Stimulated activated CD8-positive, alpha-beta memory T cell treated with anti-CD3 and anti-CD28 coated beads, Interleukin-7, amount 100 ng/mL, for 24 hours (primary cell): ENCODE results near the gene PTBP2.

Source experiments
- DNase-seq: peaks from one replicate; pipeline ENCODE4 v3.0.0-alpha.2; 2020; ENCODE audit warnings: low read depth

PTBP2 gene, protein sequence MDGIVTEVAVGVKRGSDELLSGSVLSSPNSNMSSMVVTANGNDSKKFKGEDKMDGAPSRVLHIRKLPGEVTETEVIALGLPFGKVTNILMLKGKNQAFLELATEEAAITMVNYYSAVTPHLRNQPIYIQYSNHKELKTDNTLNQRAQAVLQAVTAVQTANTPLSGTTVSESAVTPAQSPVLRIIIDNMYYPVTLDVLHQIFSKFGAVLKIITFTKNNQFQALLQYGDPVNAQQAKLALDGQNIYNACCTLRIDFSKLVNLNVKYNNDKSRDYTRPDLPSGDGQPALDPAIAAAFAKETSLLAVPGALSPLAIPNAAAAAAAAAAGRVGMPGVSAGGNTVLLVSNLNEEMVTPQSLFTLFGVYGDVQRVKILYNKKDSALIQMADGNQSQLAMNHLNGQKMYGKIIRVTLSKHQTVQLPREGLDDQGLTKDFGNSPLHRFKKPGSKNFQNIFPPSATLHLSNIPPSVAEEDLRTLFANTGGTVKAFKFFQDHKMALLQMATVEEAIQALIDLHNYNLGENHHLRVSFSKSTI

DNA sequence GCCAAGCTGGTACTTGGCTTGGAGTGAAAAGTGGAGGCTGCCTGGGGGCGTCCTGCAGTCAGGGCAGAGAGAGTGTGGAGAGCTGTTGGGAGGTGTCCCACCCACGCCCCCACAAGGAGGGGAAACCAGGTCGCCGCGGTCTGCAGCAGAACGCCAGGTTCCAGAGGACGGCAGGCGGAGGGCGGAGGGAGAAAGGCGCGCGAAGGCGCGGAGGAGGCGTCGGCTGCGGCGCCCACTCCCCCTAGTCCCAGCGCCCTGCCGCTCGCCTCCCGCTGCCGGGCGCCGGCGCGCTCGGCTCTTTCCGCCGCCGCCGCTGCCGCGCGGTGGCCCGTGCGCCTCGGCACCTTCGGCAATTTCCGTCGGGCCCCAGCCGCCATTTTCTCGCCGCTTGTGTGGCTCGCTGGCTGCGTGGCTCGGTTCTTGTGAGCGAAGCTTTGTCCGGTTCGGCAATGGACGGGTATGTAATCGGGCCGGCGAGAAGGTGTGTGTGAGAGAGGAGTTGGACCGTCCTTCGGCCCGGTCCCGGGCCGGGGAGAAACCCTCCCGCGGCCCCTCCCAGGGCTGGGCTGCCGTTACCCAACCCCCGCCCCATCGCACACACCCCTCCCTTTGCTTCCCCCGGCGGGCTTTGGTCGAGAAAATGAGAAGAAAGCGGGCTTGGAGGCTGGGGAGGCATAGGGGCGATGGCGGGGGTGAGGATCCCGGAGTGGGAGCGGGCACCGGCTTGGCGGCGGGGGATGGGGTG is at the start of gene PTBP2:
Gene PTBP2, plus strand, starts transcription at position 369 of the 745 bp plus-strand sequence. Its CDS starts 81 bp downstream, at position 450.
- peak; percentile 65 for DNase-seq

DNA sequence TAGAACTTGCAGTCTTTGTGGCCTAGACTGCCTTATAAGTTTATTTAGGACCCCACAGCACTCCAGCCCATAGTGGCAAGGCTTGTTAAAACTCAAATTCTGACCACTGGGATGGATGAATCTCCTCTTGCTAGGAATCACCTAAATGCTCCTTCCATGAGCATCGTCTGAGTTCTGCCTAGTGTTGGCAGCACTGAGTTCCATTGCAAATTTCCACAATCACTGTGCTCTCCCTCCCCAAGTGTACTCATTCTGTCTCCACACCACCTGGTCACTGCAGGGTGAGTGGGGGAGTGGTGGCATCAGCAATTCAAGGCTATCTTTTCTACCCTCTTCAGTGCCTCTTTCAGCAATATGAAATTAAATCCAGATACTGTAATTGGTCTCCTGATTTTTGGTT is 46.7 kb upstream of the PTBP2 start:
- DNase-seq = no peak

DNA sequence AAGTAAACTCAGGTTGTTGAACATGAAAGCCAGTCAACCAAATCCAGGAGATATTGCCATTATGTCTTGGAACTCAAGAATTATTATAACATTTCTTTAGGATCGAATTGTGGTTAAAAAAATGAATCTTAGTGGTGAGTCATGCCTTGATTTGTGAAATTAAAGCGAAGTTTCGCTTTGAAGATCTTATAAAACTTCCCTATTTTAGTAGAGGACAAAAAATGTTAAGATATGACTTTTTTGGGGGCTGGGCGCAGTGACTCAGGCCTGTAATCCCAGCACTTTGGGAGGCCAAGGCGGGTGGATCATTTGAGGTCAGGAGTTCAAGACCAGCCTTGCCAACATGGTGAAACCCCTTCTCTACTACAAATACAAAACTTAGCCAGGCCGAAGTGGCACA is 39.5 kb upstream of the PTBP2 start:
- no peak for DNase-seq

DNA sequence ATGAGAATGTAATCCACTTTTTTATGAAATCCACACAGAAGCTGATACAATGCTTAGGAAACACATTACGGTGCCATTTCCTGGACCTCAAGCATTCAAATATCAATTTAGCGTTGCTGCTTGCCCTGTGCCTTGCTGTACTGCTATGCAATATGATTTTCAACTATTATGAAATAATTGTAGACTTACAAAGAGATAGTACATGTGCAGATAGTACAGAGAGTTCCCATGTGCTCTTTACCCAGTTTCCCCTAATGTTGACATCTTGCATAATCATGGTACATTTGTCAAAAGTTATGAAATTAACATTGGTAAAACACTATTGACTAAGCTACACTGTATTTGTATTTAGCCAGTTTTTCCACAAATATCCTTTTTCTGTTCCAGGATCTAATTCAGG is 37.7 kb upstream of the PTBP2 start:
- DNase-seq = no peak

DNA sequence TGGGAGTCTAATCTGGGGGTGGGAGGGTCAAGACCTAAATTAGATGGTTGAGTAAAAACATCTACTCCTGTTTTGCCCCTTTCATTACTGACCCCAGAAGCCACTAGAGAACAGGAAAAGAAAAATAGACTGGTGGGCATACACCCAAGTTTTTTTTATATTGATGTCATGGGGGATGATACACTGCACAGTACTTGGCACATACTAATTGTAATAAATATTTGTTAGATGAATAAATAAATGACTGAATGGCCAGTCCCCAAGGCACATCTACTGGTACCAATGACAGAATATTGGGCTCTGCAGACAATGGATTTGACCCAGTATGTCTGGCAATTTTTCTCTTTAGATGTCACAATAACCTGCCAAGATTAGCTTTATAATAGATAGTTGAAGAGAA is 36.8 kb upstream of the PTBP2 start:
- DNase-seq = no peak

DNA sequence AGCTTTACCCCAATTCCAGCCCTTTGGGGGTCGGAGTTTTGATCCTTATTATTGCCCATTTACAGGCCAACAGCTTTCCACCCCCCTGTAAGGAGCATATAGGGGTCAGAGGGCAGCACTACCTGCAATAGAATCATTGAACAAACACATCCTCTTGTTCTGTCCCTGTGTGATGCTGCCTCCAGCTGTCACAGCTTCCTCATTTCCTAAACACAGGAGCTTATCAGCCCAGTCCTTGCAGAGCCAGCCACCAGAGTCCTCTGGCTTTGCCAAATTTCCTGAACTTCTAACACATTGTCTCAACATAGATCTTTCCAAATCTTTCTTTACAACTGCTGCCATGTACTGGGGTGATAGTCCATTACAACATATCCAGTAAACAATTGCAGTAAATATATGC is 32.8 kb upstream of the PTBP2 start:
- no peak for DNase-seq

DNA sequence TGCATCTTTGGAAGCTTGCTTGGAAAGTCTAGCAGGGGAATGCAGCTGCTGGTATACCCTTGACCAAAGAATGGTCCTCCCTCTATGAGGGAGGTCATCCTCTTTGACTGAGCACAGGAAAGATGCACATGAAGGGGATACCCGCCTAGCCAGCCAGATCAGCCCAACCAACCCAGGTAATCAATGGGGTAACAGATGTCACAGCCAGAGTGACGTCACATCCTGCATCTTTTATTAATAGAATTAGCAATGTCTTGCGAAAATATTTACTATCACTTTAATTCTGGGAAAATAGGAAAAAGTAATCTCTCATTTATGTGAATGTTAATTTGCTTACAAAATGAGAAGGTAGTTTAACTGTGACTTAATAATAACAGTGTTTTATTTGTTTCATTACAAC is 25.6 kb upstream of the PTBP2 start:
- DNase-seq = no peak

DNA sequence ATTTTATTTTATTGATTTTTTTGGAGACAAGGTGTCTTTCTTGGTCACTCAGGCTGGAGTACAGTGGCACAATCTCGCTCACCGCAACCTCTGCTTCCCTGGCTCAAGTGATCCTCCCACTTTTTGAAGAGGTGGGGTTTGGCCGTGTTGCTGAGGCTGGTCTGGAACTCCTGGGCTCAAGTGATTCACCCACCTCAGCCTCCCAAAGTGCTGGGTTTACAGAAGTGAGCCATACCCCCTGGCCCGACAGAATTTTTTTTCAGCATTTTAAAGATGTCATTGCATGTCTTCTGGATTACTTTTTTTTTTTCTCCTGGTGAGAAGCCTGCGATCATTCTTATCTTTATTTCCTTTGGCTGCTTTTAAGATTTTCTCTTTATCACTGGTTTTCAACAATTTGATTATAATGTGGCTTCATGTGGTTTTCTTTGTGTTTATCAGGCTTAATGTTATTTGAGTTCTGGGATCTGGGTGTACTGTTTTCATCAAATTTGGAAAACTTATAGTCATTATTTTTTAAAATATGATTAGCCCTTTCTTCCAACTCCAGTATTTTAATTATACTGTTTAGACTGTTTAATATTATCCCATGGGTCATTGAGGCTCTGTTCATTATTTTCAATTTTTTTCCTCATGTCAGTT is 23.1 kb upstream of the PTBP2 start:
- DNase-seq = no peak

DNA sequence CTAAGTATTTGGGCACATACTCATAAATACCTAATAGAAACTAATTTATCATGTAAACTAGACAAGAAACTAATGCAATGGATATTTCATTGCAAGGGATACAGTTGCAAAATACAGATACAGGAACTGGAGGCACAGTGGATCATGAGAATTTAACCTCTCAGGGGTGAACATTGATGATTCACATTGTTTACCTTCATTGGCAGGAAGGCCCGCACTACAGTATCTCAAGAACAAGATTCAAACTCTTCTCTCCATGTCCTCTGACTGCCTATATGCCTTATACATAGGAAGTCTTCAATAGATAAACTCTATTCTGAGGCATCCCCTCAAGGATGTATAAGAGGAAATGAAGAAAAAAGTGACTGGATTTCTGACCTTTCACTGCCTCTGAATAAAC is 18.4 kb upstream of the PTBP2 start:
- no peak for DNase-seq

DNA sequence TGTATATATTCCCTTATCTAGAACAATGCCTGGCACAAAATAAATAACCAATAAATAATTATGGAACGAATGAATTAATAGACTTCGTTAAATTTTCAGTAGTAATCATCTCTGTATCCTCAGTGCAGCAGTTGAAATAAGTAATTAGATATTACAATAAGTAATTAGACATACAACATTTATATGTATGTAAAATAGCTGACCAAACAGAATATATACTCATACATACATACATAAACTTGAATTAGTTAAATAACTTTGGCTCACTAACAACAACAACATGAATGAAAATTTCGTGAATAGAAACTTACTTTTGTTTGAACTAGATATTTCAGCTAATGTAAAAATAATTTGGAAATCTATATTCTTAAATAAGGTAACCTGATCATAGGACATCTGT is 14.6 kb upstream of the PTBP2 start:
- DNase-seq = no peak

DNA sequence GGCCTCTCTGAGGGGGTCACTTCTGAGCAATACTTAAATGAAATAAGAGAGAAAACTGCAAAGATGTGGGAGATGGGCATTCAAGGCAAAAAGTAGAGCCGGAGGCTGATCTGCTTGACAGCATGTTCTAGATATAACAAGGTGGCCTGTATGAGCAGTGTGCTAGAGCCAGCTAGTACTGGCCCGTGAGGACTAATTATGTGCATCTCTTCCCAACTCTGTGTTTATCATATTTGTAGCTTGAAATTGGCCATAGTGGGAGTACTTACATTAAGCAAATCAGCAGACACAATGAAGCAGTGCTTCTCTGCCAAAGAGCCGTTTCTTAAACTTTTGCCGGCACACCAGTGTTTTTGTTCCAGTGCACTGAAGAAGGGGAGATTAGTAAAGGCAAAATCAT is 13.1 kb upstream of the PTBP2 start:
- no peak for DNase-seq

DNA sequence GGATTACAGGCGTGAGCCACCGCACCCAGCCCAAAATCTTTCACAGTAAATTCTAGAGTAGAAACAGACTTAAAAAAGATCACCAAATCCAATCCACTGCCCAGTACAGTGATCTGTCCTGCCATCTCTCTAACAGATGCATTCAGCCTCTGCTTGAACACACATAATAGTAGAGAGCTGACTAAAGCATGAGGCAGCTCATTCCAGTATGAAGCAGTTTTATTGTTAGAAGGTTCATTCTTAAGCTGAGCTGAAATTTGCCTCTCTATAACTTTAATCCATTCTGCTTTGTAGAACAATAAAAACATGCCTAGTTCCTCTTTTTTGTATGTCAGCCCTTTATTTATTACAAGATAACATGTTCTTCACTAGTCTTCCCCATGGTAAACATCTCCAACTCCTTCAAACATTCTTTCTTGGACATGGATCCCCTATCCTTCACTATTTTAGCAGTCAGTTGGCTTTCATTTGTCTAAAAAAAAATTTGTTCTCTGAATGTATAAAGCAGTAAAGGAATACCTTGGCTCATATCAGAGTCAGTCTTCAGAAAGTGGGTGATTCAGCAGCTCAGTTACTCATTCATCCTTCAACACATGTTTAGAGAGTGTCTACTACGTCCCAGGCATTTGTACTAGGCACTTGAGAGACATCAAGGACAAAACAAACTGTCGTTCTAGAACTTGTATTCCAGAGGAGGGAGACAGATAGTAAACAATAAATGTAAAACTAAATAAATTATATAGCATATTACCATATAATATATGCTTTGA is 10.7 kb upstream of the PTBP2 start:
- no peak for DNase-seq

DNA sequence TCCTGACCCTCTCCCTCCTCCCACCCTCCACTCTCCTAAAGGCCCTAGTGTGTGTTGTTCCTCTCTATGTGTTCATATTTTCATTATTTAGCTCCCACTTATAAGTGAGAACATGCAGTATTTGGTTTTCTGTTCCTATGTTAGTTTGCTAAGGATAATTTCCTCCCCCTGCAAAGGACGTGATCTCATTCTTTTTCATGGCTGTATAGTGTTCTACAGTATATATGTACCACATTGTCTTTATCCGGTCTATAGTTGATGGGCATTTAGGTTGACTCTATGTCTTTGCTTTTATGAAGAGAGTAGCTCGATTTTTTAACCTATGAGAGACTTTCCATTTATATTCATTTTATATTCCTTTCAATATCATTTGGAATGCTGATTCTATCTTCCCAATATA is 7.9 kb upstream of the PTBP2 start:
- no peak for DNase-seq

DNA sequence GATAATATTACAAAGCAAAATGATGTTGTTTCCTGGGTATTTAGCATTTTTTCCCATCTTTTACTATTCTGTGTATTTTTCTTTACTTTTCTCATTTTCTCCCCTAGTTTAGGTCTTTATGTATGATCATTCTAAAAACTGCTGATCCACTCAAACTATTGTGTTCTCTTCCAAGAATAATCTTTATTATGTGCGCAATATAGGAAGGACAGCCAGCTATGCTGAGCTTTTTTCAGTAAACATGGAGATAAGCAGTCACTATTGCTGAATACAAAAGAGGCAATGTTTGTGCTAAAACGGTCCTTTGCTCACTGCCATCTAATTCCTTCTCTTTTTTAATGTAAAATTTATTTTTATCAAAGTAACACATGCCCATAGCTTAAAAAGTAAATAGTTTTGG is 6.7 kb upstream of the PTBP2 start:
- DNase-seq = no peak

DNA sequence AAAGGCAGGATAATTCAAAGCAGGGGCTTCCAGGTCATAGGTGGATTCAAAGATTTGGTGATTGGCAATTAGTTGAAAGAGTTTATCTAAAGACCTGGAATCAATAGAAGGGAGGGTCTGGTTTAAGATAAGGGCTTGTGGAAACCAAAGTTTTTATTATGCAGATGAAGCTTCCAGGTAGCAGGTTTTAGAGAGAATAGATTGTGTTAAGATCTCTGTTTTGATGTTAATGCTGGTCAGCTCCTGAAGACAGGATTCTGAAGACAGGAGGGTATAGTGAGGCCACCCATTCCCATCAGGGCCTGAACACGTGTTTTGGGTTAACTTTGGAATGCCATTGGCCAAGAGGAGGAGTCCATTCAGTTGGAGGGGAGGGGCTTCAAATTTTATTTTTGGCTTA is 6.1 kb upstream of the PTBP2 start:
- no peak for DNase-seq

DNA sequence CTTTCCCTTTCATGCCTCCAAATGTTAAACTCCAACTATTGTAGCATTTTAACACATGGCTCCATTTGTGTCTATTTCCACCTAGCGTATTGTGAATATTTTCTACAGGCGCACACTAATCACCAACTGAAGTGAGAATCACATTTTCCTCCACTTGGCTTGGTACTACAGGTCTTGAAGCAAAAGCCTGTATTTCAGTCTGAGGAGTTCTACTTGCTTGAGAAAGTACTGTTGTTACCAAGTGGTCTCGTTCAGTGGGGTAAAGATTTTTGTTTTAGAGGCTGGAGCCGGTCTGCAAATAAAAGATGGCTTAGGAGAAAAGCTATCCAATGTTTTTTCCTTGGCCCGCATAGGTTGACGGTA is 550 bp upstream of the PTBP2 start:
- no peak for DNase-seq

DNA sequence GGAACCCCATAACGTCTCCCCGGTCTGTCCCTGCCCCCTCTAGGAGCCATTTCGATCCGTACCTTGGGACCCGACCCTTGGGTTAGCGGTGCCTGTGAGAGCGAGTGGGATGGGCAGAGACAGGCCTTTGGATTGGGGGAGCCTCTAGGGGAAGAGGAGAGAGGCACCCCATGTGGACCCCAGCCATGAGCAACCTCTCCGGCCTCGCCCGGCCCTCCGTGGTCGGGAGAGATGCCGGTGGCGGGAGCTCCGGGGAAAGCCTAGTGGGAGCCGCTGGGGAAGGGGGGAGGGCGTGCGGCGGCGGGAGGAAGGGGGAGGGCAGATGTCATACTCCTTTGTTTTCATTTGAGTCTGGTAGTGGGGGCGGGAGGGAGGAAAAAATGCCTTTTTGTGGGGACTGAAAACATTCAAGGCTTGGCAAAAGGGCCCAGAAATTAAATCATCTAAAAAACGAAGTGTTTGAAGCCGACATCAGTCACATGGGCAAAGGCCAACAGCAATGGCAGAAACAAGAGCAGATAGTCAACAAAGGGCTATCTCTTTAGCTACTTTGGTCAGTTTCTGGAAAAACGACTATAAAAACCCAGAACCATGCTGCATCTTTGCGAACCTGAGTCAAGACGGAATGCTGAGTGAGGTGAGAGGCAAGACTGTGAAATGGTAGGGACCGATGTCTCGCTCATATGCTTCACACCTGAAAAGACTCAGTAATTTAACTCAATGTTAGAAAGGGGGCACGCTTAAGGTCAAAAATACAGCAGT is 758 bp downstream of the PTBP2 start:
- peak; percentile 19 for DNase-seq

DNA sequence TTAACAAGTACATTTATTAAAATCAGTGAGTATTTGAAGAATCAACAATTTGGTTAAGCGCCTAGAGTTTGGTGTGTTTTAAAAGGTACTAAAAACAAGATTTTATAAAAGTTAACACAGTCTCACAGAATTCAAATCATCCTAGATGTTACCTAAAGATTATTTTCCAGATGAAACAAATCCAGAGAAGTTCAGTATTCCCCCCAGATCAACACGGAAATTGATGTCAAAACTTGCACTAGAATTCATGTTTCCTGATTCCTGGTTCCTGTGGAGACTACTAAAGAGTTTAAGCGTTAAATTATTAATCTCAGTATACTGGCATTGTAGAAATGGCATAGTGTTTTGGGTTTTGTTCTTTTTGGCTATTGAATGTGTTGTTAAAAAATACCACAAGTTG is 1.4 kb downstream of the PTBP2 start:
- no peak for DNase-seq

DNA sequence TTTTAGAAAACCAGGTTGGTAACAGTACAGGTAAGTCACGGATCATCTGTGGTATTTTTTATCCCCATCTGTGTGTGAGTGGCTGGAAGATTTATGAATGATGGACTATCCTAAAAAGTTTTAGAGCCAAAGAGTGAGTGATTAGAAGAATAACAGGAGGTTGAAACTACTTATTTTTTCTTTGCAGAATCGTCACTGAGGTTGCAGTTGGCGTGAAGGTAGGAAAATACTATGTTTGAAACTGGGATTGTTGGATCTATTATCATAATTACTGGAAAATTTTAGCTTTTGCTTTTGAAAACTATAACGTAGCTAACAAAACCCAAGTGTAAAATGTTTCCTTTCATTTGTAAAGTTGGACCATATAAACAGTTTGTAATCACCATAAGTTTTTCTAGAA is 1.8 kb downstream of the PTBP2 start:
- DNase-seq = no peak

DNA sequence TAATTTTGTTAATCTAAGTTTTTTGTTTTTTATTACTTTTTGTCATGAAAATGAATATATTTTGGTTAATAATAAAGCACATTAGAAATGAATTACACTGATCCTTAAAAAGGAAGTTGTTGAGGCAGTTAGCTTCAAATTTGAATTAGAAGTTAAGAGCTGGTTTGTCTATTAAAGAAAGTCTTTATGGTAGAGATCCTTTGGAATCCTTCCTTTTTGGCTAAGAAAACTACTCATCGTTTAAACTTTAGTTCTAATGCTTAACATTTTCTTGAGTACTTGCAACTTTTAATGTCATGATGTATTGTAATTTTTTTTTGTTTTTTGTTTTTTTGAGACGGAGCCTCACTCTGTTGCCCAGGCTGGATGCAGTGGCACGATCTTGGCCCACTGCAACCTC is 2.4 kb downstream of the PTBP2 start:
- DNase-seq = no peak

DNA sequence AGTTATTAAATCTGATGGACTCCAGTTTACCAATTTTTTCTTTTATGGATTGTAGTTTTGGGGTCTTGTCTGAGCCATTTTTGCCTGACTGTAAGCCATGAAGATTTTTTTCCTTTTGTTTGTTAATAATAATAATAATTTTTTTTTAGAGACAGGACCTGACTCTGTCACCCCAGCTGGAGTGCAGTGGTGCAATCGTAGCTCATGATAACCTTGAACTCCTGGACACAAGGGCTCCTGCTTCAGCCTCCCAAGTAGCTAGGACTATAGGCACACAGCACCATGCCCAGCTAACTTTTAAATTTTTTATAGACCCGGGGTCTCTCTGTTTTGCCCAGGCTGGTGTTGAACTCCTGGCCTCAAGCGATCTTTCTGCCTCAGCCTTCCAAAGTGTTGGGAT is 6.3 kb downstream of the PTBP2 start:
- no peak for DNase-seq
